Activated T-cell treated with anti-CD3 and anti-CD28 coated beads, Interleukin-2, amount 50 U/mL, for 72 hours (primary cell): Measurements from ENCODE around the gene GATB. TPM values are rescaled to one million over a fixed set of nuclear protein-coding genes. Genes with fewer than 3 reads are reported as not detected.
"Not testable (repeated sequence)": the region's sequence is repeated elsewhere in the genome, so short reads cannot be mapped to it uniquely, and the experiment has no call there.

ENCODE experiments used
- ATAC-seq, 2 donors: fragments of 150-1000 bp; cut with Tn5 transposase; replicated peaks in 1 of 2; 2 replicates each; pipeline ENCODE4 v1.10.0; 2021; ENCODE audit warnings: moderate library complexity in 2 of 2, mild to moderate bottlenecking in 1 of 2
- DNase-seq, 2 donors: peaks; one replicate each; pipeline ENCODE4 v3.0.0; 2021 to 2022; ENCODE audit warnings: mixed read lengths in 1 of 2
- H3K27ac Mint-ChIP-seq: one replicate; pipeline ENCODE4 v1.8.0; 2022; ENCODE audit warnings: mild to moderate bottlenecking, moderate library complexity, mixed read lengths
- H3K27me3 Mint-ChIP-seq: one replicate; pipeline ENCODE4 v1.8.0; 2022; ENCODE audit warnings: low read depth, mixed read lengths
- H3K36me3 Mint-ChIP-seq, 2 donors: one replicate each; pipeline ENCODE4 v1.8.0; 2022; ENCODE audit warnings: mixed read lengths in 2 of 2, mild to moderate bottlenecking in 1 of 2; ENCODE audit not compliant: insufficient read depth in 2 of 2
- H3K4me1 Mint-ChIP-seq: one replicate; pipeline ENCODE4 v1.8.0; 2022; ENCODE audit warnings: low read depth, mixed read lengths
- H3K4me3 Mint-ChIP-seq, 2 donors: one replicate each; pipeline ENCODE4 v1.8.0; 2022; ENCODE audit warnings: mild to moderate bottlenecking in 2 of 2, mixed read lengths in 2 of 2, moderate library complexity in 2 of 2
- H3K9me3 Mint-ChIP-seq, 2 donors: one replicate each; pipeline ENCODE4 v1.8.0; 2022; ENCODE audit warnings: mixed read lengths in 2 of 2
- total RNA-seq, 2 donors: library from RNA; stranded (reverse); gene quantifications; one replicate each; pipeline ENCODE4 v1.2.3, GENCODE V29; 2022

The GATB gene
- total RNA-seq, 2 donors from 2014 or later = 15.4 to 19.5 TPM

- Mint-ChIP-seq H3K4me3 (no peak overlapping the region), H3K27me3 (no peaks in the 10 kb centered on the region), H3K27ac (no peak overlapping the region), H3K9me3 (peaks cover 5 to 12% of the 10 kb centered on the region in 2 donors), H3K4me1 (no peaks in the 10 kb centered on the region), H3K36me3 (peaks cover 9 to 23% of the 10 kb centered on the region in 2 donors)
- no peak for DNase-seq
- ATAC-seq = no peak
Measured at GRCh38 chr4:151738720-151739517, 21.9 kb downstream of the GATB start.

- not testable (repeated sequence) for H3K27me3 Mint-ChIP-seq, DNase-seq, H3K4me1 Mint-ChIP-seq, H3K27ac Mint-ChIP-seq, H3K4me3 Mint-ChIP-seq, ATAC-seq
- Mint-ChIP-seq H3K36me3 (peaks cover 9 to 23% of the 10 kb centered on the region in 2 donors), H3K9me3 (peaks cover 5 to 12% of the 10 kb centered on the region in 2 donors)
Measured at GRCh38 chr4:151736852-151737251, 24.0 kb downstream of the GATB start.

- Mint-ChIP-seq H3K27ac (no peak overlapping the region), H3K4me3 (no peak overlapping the region), H3K9me3 (peaks cover 5 to 12% of the 10 kb centered on the region in 2 donors), H3K4me1 (no peaks in the 10 kb centered on the region), H3K27me3 (no peaks in the 10 kb centered on the region), H3K36me3 (peaks cover 9 to 23% of the 10 kb centered on the region in 2 donors)
- no peak for DNase-seq
- ATAC-seq = no peak
Measured at GRCh38 chr4:151736361-151736760, 24.4 kb downstream of the GATB start.

- H3K9me3 Mint-ChIP-seq, H3K27me3 Mint-ChIP-seq, H3K4me3 Mint-ChIP-seq: not testable (repeated sequence)
Measured at GRCh38 chr4:151731670-151732069, 29.1 kb downstream of the GATB start.

GRCh38 chr4:151729731-151730559, 30.9 kb downstream of the GATB start:
- no peak for ATAC-seq
- no peaks in the 10 kb centered on the region for H3K27me3 Mint-ChIP-seq
- no peak overlapping the region for H3K4me3 Mint-ChIP-seq
- H3K36me3 Mint-ChIP-seq = peaks cover 0 to 5% of the 10 kb centered on the region in 2 donors
- DNase-seq = no peak
- H3K27ac Mint-ChIP-seq = no peak overlapping the region
- no peaks in the 10 kb centered on the region for H3K9me3 Mint-ChIP-seq
- peaks cover 11% of the 10 kb centered on the region for H3K4me1 Mint-ChIP-seq

More at GRCh38 chr4:151731670-151732069, 29.1 kb downstream of the GATB start:
- ATAC-seq, H3K27ac Mint-ChIP-seq, DNase-seq: not testable (repeated sequence)
- peaks cover 11% of the 10 kb centered on the region for H3K4me1 Mint-ChIP-seq
- H3K36me3 Mint-ChIP-seq = peaks cover under 1 to 13% of the 10 kb centered on the region in 2 donors

GRCh38 chr4:151728679-151729078, 32.1 kb downstream of the GATB start:
- Mint-ChIP-seq H3K9me3 (no peaks in the 10 kb centered on the region), H3K4me3 (peak overlapping the region in 1 of 2 donors; percentile 4), H3K4me1 (peaks cover 11% of the 10 kb centered on the region), H3K27me3 (no peaks in the 10 kb centered on the region), H3K27ac (peak overlapping the region; percentile 58), H3K36me3 (peaks cover 0 to 2% of the 10 kb centered on the region in 2 donors)
- peak in 1 of 2 donors; percentile 59 for ATAC-seq
- DNase-seq = no peak

- peak overlapping the region; percentile 76 for H3K27ac Mint-ChIP-seq
- DNase-seq = no peak
- no peaks in the 10 kb centered on the region for H3K9me3 Mint-ChIP-seq
- H3K4me3 Mint-ChIP-seq = peak overlapping the region in 1 of 2 donors; percentile 40
- H3K27me3 Mint-ChIP-seq = no peaks in the 10 kb centered on the region
- ATAC-seq = no peak
- H3K4me1 Mint-ChIP-seq = peaks cover 11% of the 10 kb centered on the region
- peaks cover 0 to 2% of the 10 kb centered on the region in 2 donors for H3K36me3 Mint-ChIP-seq
Measured at GRCh38 chr4:151728006-151728405, 32.8 kb downstream of the GATB start.

GRCh38 chr4:151727365-151727764, 33.4 kb downstream of the GATB start:
- no peak overlapping the region for H3K4me3 Mint-ChIP-seq
- H3K36me3 Mint-ChIP-seq = peaks cover 0 to 2% of the 10 kb centered on the region in 2 donors
- H3K27ac Mint-ChIP-seq = no peak overlapping the region
- H3K4me1 Mint-ChIP-seq = peaks cover 11% of the 10 kb centered on the region
- H3K27me3 Mint-ChIP-seq = no peaks in the 10 kb centered on the region
- DNase-seq (no peak), ATAC-seq (peak in 1 of 2 donors; percentile 65)
- no peaks in the 10 kb centered on the region for H3K9me3 Mint-ChIP-seq

GRCh38 chr4:151725087-151725486, 35.7 kb downstream of the GATB start:
- no peaks in the 10 kb centered on the region for H3K36me3 Mint-ChIP-seq
- no peak for ATAC-seq
- peaks cover 7% of the 10 kb centered on the region for H3K4me1 Mint-ChIP-seq
- DNase-seq = no peak
- peak overlapping the region; percentile 2 for H3K27ac Mint-ChIP-seq
- H3K4me3 Mint-ChIP-seq = no peak overlapping the region
- no peaks in the 10 kb centered on the region for H3K27me3 Mint-ChIP-seq
- H3K9me3 Mint-ChIP-seq = no peaks in the 10 kb centered on the region

GRCh38 chr4:151721916-151722315, 38.9 kb downstream of the GATB start:
- Mint-ChIP-seq H3K27ac (no peak overlapping the region), H3K4me3 (no peak overlapping the region), H3K4me1 (no peaks in the 10 kb centered on the region), H3K9me3 (no peaks in the 10 kb centered on the region), H3K36me3 (no peaks in the 10 kb centered on the region), H3K27me3 (no peaks in the 10 kb centered on the region)
- DNase-seq (no peak), ATAC-seq (no peak)

GRCh38 chr4:151721466-151721865, 39.3 kb downstream of the GATB start:
- DNase-seq (no peak), ATAC-seq (no peak)
- Mint-ChIP-seq H3K9me3 (no peaks in the 10 kb centered on the region), H3K4me1 (no peaks in the 10 kb centered on the region), H3K36me3 (no peaks in the 10 kb centered on the region), H3K27ac (no peak overlapping the region), H3K27me3 (no peaks in the 10 kb centered on the region), H3K4me3 (no peak overlapping the region)

- DNase-seq = no peak
- Mint-ChIP-seq H3K4me1 (no peaks in the 10 kb centered on the region), H3K27ac (no peak overlapping the region), H3K36me3 (no peaks in the 10 kb centered on the region), H3K27me3 (no peaks in the 10 kb centered on the region), H3K9me3 (no peaks in the 10 kb centered on the region), H3K4me3 (no peak overlapping the region)
- ATAC-seq = no peak
Measured at GRCh38 chr4:151719956-151720334, 40.9 kb downstream of the GATB start.
